Measurements from ENCODE around the gene ICAM5.
"Not testable (repeated sequence)": the region's sequence is repeated elsewhere in the genome, so short reads cannot be mapped to it uniquely, and the experiment has no call there.

Gene ICAM5

DNA sequence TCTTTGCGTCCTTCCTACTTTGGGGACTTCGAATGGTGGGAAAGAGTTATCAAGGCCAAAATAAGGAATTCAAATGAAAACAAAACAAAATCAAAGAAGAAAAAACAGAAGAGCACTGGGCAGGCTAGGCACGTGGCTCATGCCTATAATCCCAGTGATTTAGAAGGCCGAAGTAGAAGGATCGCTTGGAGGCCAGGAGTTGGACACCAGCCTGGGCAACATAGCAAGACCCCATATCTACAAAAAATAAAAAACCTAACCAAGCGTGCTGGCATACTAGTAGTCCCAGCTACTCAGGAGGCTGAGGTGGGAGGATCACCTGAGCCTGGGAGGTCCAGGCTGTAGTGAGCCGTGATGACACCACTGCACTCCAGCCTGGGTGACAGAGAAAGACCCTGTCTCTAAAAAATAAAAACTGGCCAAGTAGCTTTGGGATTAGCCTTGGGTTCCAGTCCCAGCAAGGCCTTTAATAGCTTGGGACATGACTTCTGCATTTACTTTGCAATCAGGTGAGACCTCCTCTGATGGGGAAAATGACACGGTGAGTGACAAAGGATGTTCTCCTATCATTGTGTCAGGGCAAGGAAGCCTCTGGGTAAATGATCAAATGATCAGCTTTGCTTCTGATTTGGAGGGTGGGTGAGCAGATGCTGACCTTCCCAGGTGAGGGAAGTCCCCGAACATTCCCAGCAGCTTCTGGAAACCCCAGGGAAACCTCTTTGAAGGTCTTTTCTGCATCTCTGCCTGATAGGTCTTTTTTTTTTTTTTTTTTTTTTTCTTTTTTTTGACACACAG is 11.8 kb upstream of the ICAM5 start:
- TF ChIP-seq EZH2 (IDR thresholded peaks at IDR 0.05): no peak
- TF ChIP-seq POLR2AphosphoS5 (IDR thresholded peaks at IDR 0.05; ENCODE audit: borderline replicate concordance, low read depth, low read length): no peak
- no peak for TF ChIP-seq FOXP2 (optimal IDR thresholded peaks at IDR 0.05; ENCODE audit: control extremely low read depth, extremely low read length, insufficient read depth)
- Histone ChIP-seq H3K4me3 (no peak overlapping the region), H3K9ac (ENCODE audit: insufficient read length) (no peak overlapping the region), H3K36me3 (ENCODE audit: insufficient read depth, low read length) (no peaks in the 10 kb centered on the region), H3K27ac (no peak overlapping the region), H3K9me3 (ENCODE audit: low read depth, low read length) (no peaks in the 10 kb centered on the region)
- no peak for DNase-seq (ENCODE audit: low read depth, low spot score)

DNA sequence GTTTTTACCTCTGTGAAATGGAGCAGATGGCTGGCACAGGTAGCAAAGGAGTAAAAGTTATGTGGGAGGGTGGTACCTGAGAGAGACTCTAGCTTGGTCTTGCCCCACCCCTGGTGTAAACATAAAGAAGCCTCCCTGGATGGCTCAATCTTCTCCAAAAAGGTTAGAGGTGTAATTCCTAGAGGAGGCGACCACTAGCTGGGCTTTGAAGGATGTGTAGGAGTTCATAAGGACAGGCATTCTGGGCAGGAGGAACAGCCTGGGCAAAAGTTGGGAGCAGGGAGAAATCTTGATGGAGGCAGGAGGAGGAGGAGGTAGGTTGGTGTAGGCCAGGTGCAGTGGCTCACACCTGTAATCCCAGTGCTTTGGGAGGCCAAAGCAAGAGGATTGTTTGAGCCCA is 10.8 kb upstream of the ICAM5 start:
- Histone ChIP-seq H3K27ac (no peak overlapping the region), H3K9me3 (ENCODE audit: low read depth, low read length) (no peaks in the 10 kb centered on the region), H3K36me3 (ENCODE audit: insufficient read depth, low read length) (no peaks in the 10 kb centered on the region), H3K9ac (ENCODE audit: insufficient read length) (no peak overlapping the region), H3K4me3 (no peak overlapping the region)
- no peak for DNase-seq (ENCODE audit: low read depth, low spot score)
- TF ChIP-seq EZH2 (IDR thresholded peaks at IDR 0.05): no peak
- TF ChIP-seq POLR2AphosphoS5 (IDR thresholded peaks at IDR 0.05; ENCODE audit: borderline replicate concordance, low read depth, low read length): no peak
- TF ChIP-seq FOXP2 (optimal IDR thresholded peaks at IDR 0.05; ENCODE audit: control extremely low read depth, extremely low read length, insufficient read depth): no peak

DNA sequence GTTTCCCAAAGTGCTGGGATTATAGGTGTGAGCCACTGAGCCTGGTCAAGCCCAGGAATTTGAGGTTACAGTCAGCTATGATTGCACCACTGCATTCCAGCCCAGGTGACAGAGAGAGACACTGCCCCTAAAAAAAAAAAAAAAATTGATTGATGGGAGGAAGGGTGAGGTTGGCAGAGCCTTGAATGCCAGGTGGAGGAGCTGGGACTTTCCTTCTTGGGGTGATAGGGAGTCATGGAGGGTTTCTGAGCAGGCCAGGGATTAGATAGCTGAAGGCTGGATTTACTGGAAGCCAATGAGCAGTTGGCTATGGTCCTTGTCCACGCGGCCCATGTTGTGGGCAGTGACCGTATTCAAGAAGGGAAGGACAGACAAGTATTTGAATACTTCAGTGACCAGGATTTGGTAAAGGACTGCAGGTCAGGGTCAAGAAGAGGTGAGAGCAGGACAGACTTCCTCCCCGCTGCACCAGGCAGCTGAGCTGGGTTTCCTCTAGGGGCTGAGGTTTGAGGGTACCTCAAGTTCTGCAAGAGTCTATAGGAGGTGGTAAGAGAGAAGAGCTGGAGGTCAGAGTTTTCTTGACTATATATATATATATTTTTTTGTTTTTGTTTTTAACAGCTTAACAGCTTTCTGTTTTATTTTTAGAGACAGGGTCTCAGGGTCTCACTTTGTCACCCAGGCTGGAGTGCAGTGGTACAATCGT is 9.9 kb upstream of the ICAM5 start:
- no peaks in the 10 kb centered on the region for H3K36me3 ChIP-seq (ENCODE audit: insufficient read depth, low read length)
- H3K9ac ChIP-seq (ENCODE audit: insufficient read length): no peak overlapping the region

DNA sequence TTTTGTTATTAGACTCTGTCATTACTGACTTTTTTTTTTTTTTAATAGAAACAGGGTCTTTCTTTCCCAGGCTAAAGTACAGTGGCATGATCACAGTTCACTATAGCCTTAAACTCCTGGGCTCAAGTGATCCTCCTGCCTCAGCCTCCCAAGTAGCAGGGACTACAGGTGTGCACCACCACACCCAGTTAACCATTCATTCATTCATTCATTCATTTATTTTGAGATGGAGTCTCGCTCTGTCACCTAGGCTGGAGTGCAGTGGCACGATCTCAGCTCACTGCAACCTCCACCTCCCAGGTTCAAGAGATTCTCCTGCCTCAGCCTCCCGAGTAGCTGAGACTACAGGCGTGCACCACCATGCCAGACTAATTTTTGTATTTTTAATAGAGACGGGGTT is 7.7 kb upstream of the ICAM5 start:
- H3K36me3 ChIP-seq (ENCODE audit: insufficient read depth, low read length); H3K27ac ChIP-seq; H3K4me3 ChIP-seq; H3K9ac ChIP-seq (ENCODE audit: insufficient read length); H3K9me3 ChIP-seq (ENCODE audit: low read depth, low read length); DNase-seq (ENCODE audit: low read depth, low spot score): not testable (repeated sequence)

More for the DNA sequence above, 9.9 kb upstream of the ICAM5 start:
- Histone ChIP-seq H3K4me3 (no peak overlapping the region), H3K9me3 (ENCODE audit: low read depth, low read length) (no peaks in the 10 kb centered on the region), H3K27ac (no peak overlapping the region)
- TF ChIP-seq POLR2AphosphoS5 (IDR thresholded peaks at IDR 0.05; ENCODE audit: borderline replicate concordance, low read depth, low read length) (no peak), FOXP2 (optimal IDR thresholded peaks at IDR 0.05; ENCODE audit: control extremely low read depth, extremely low read length, insufficient read depth) (no peak), EZH2 (IDR thresholded peaks at IDR 0.05) (no peak)
- DNase-seq (ENCODE audit: low read depth, low spot score): no peak

DNA sequence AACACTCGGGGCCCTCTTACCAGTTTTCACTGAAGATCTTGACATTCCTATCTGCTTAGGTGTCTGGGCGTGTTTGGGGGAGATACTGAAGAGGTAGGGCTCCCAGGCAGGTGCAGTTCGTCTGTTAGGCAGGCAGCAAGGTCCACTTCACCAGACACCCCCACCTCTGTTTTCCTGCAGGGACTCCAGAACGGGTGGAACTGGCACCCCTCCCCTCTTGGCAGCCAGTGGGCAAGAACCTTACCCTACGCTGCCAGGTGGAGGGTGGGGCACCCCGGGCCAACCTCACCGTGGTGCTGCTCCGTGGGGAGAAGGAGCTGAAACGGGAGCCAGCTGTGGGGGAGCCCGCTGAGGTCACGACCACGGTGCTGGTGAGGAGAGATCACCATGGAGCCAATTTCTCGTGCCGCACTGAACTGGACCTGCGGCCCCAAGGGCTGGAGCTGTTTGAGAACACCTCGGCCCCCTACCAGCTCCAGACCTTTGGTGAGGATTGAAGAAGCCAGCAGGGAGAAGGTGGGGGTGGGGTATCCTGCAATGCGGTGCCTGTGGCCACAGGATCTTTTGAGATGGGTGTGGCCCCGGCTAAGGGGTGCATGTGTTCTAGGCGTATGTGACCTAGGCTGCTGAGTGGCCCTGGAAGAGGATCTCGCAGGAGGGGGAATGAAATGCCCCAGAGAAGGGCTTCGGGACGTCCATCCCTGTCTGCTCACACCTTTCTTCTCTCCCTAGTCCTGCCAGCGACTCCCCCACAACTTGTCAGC is 6.3 kb upstream of the ICAM5 start:
- no peak overlapping the region for H3K9ac ChIP-seq (ENCODE audit: insufficient read length)
- TF ChIP-seq EZH2 (IDR thresholded peaks at IDR 0.05): no peak
- no peak for TF ChIP-seq POLR2AphosphoS5 (IDR thresholded peaks at IDR 0.05; ENCODE audit: borderline replicate concordance, low read depth, low read length)
- no peak for TF ChIP-seq FOXP2 (optimal IDR thresholded peaks at IDR 0.05; ENCODE audit: control extremely low read depth, extremely low read length, insufficient read depth)
- H3K27ac ChIP-seq: no peak overlapping the region
- no peaks in the 10 kb centered on the region for H3K9me3 ChIP-seq (ENCODE audit: low read depth, low read length)
- H3K4me3 ChIP-seq: no peak overlapping the region
- H3K36me3 ChIP-seq (ENCODE audit: insufficient read depth, low read length): no peaks in the 10 kb centered on the region
- no peak for DNase-seq (ENCODE audit: low read depth, low spot score)

DNA sequence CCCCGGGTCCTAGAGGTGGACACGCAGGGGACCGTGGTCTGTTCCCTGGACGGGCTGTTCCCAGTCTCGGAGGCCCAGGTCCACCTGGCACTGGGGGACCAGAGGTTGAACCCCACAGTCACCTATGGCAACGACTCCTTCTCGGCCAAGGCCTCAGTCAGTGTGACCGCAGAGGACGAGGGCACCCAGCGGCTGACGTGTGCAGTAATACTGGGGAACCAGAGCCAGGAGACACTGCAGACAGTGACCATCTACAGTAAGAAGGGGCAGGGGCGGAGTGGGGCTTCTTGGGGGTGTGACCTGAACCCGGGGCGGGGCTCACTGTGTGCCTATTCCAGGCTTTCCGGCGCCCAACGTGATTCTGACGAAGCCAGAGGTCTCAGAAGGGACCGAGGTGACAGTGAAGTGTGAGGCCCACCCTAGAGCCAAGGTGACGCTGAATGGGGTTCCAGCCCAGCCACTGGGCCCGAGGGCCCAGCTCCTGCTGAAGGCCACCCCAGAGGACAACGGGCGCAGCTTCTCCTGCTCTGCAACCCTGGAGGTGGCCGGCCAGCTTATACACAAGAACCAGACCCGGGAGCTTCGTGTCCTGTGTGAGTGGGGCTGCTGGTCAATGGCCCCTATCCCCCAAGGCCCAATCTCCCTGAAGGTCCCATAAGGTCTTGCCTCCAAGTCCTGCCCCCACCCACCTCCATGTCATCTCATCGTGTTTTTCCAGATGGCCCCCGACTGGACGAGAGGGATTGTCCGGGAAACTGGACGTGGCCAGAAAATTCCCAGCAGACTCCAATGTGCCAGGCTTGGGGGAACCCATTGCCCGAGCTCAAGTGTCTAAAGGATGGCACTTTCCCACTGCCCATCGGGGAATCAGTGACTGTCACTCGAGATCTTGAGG is 5.4 kb upstream of the ICAM5 start:
- no peak for DNase-seq (ENCODE audit: low read depth, low spot score)
- TF ChIP-seq EZH2 (IDR thresholded peaks at IDR 0.05) (no peak), POLR2AphosphoS5 (IDR thresholded peaks at IDR 0.05; ENCODE audit: borderline replicate concordance, low read depth, low read length) (no peak), FOXP2 (optimal IDR thresholded peaks at IDR 0.05; ENCODE audit: control extremely low read depth, extremely low read length, insufficient read depth) (no peak)
- no peak overlapping the region for H3K4me3 ChIP-seq
- no peaks in the 10 kb centered on the region for H3K9me3 ChIP-seq (ENCODE audit: low read depth, low read length)
- H3K27ac ChIP-seq: no peak overlapping the region
- no peaks in the 10 kb centered on the region for H3K36me3 ChIP-seq (ENCODE audit: insufficient read depth, low read length)
- H3K9ac ChIP-seq (ENCODE audit: insufficient read length): no peak overlapping the region

DNA sequence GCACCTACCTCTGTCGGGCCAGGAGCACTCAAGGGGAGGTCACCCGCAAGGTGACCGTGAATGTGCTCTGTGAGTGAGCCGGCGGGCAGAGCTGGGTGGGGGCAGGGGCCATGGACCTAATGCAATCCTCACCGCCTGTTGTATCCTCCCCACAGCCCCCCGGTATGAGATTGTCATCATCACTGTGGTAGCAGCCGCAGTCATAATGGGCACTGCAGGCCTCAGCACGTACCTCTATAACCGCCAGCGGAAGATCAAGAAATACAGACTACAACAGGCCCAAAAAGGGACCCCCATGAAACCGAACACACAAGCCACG is 4.8 kb upstream of the ICAM5 start:
- Histone ChIP-seq H3K9me3 (ENCODE audit: low read depth, low read length) (no peaks in the 10 kb centered on the region), H3K9ac (ENCODE audit: insufficient read length) (no peak overlapping the region), H3K4me3 (no peak overlapping the region), H3K36me3 (ENCODE audit: insufficient read depth, low read length) (no peaks in the 10 kb centered on the region), H3K27ac (no peak overlapping the region)
- TF ChIP-seq POLR2AphosphoS5 (IDR thresholded peaks at IDR 0.05; ENCODE audit: borderline replicate concordance, low read depth, low read length) (no peak), FOXP2 (optimal IDR thresholded peaks at IDR 0.05; ENCODE audit: control extremely low read depth, extremely low read length, insufficient read depth) (no peak), EZH2 (IDR thresholded peaks at IDR 0.05) (no peak)
- DNase-seq (ENCODE audit: low read depth, low spot score): no peak

DNA sequence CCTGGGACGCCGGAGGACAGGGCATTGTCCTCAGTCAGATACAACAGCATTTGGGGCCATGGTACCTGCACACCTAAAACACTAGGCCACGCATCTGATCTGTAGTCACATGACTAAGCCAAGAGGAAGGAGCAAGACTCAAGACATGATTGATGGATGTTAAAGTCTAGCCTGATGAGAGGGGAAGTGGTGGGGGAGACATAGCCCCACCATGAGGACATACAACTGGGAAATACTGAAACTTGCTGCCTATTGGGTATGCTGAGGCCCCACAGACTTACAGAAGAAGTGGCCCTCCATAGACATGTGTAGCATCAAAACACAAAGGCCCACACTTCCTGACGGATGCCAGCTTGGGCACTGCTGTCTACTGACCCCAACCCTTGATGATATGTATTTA is 4.4 kb upstream of the ICAM5 start:
- Histone ChIP-seq H3K27ac (no peak overlapping the region), H3K9me3 (ENCODE audit: low read depth, low read length) (no peaks in the 10 kb centered on the region), H3K4me3 (no peak overlapping the region), H3K36me3 (ENCODE audit: insufficient read depth, low read length) (no peaks in the 10 kb centered on the region), H3K9ac (ENCODE audit: insufficient read length) (no peak overlapping the region)
- DNase-seq (ENCODE audit: low read depth, low spot score): no peak
- TF ChIP-seq EZH2 (IDR thresholded peaks at IDR 0.05) (no peak), FOXP2 (optimal IDR thresholded peaks at IDR 0.05; ENCODE audit: control extremely low read depth, extremely low read length, insufficient read depth) (no peak), POLR2AphosphoS5 (IDR thresholded peaks at IDR 0.05; ENCODE audit: borderline replicate concordance, low read depth, low read length) (no peak)

Measured in SK-N-MC (cell line).